Activated CD4-positive, alpha-beta T cell treated with anti-CD3 and anti-CD28 coated beads, Interleukin-2, amount 10 ng/mL, durations not matched to agents 24 days and 14 days (primary cell): ENCODE results near the gene MYLK4. TPM values are rescaled to one million over a fixed set of nuclear protein-coding genes. Genes with fewer than 3 reads are reported as not detected.

ENCODE experiments used
- DNase-seq: peaks from one replicate; pipeline ENCODE4 v3.0.0; 2022
- H3K27ac Mint-ChIP-seq: one replicate; pipeline ENCODE4 v1.8.0; 2022; ENCODE audit warnings: mild to moderate bottlenecking, mixed read lengths
- H3K27me3 Mint-ChIP-seq: one replicate; pipeline ENCODE4 v1.8.0; 2022; ENCODE audit warnings: mixed read lengths
- H3K36me3 Mint-ChIP-seq: one replicate; pipeline ENCODE4 v1.8.0; 2022; ENCODE audit warnings: low read depth, mild to moderate bottlenecking, mixed read lengths
- H3K4me1 Mint-ChIP-seq: one replicate; pipeline ENCODE4 v1.8.0; 2021; ENCODE audit warnings: mixed read lengths
- H3K4me3 Mint-ChIP-seq: one replicate; pipeline ENCODE4 v1.8.0; 2022; ENCODE audit warnings: mild to moderate bottlenecking, moderate library complexity, mixed read lengths
- H3K9me3 Mint-ChIP-seq: one replicate; pipeline ENCODE4 v1.8.0; 2021; ENCODE audit warnings: mixed read lengths
- intact Hi-C: fragments of 100-400 bp; cut with micrococcal nuclease; formaldehyde crosslinking; loops from one replicate; pipeline ENCODE4 v1.15.1; 2023
- total RNA-seq: library from RNA; stranded (reverse); gene quantifications from 2 replicates; pipeline ENCODE4 v1.2.3, GENCODE V29; 2022

Gene MYLK4
- total RNA-seq, 1 donor from 2014 or later = 0.14 TPM

- H3K9me3 Mint-ChIP-seq = no peaks in the 10 kb centered on the region
- intact Hi-C loops = no loop called here
- H3K27ac Mint-ChIP-seq = no peak overlapping the region
- no peaks in the 10 kb centered on the region for H3K4me1 Mint-ChIP-seq
- no peaks in the 10 kb centered on the region for H3K36me3 Mint-ChIP-seq
- H3K4me3 Mint-ChIP-seq = no peak overlapping the region
- DNase-seq = no peak
- H3K27me3 Mint-ChIP-seq = peaks cover 8% of the 10 kb centered on the region
Observed at GRCh38 chr6:2730353-2731107, 20.2 kb downstream of the MYLK4 start.

- H3K27me3 Mint-ChIP-seq = peaks cover 9% of the 10 kb centered on the region
- no peak overlapping the region for H3K4me3 Mint-ChIP-seq
- H3K4me1 Mint-ChIP-seq = no peaks in the 10 kb centered on the region
- intact Hi-C loops = no loop called here
- H3K27ac Mint-ChIP-seq = no peak overlapping the region
- H3K9me3 Mint-ChIP-seq = no peaks in the 10 kb centered on the region
- DNase-seq = no peak
- no peaks in the 10 kb centered on the region for H3K36me3 Mint-ChIP-seq
Observed at GRCh38 chr6:2729921-2730320, 20.8 kb downstream of the MYLK4 start.

GRCh38 chr6:2725999-2726567, 24.6 kb downstream of the MYLK4 start:
- intact Hi-C loops = no loop called here
- Mint-ChIP-seq H3K27ac (no peak overlapping the region), H3K9me3 (peaks cover 3% of the 10 kb centered on the region), H3K4me3 (no peak overlapping the region), H3K27me3 (peaks cover 19% of the 10 kb centered on the region), H3K4me1 (no peaks in the 10 kb centered on the region), H3K36me3 (no peaks in the 10 kb centered on the region)
- no peak for DNase-seq

GRCh38 chr6:2725364-2725988, 25.2 kb downstream of the MYLK4 start:
- H3K36me3 Mint-ChIP-seq = no peaks in the 10 kb centered on the region
- H3K4me1 Mint-ChIP-seq = no peaks in the 10 kb centered on the region
- no peak overlapping the region for H3K4me3 Mint-ChIP-seq

GRCh38 chr6:2721219-2721618, 29.5 kb downstream of the MYLK4 start:
- intact Hi-C loops = no loop called here
- H3K4me3 Mint-ChIP-seq = no peak overlapping the region
- peaks cover 3% of the 10 kb centered on the region for H3K9me3 Mint-ChIP-seq
- no peak overlapping the region for H3K27ac Mint-ChIP-seq
- H3K27me3 Mint-ChIP-seq = peaks cover 15% of the 10 kb centered on the region
- H3K36me3 Mint-ChIP-seq = no peaks in the 10 kb centered on the region
- H3K4me1 Mint-ChIP-seq = no peaks in the 10 kb centered on the region
- DNase-seq = no peak

More at GRCh38 chr6:2725364-2725988, 25.2 kb downstream of the MYLK4 start:
- DNase-seq = no peak
- intact Hi-C loops = no loop called here
- Mint-ChIP-seq H3K27ac (no peak overlapping the region), H3K9me3 (peaks cover 3% of the 10 kb centered on the region), H3K27me3 (peaks cover 19% of the 10 kb centered on the region)

- DNase-seq = no peak
- Mint-ChIP-seq H3K4me3 (no peak overlapping the region), H3K27me3 (peaks cover 9% of the 10 kb centered on the region), H3K9me3 (peaks cover 3% of the 10 kb centered on the region), H3K4me1 (no peaks in the 10 kb centered on the region), H3K27ac (no peak overlapping the region), H3K36me3 (no peaks in the 10 kb centered on the region)
- intact Hi-C loops = no loop called here
Observed at GRCh38 chr6:2719093-2719455, 31.6 kb downstream of the MYLK4 start.

GRCh38 chr6:2718334-2719092, 32.2 kb downstream of the MYLK4 start:
- Mint-ChIP-seq H3K36me3 (no peaks in the 10 kb centered on the region), H3K27me3 (peaks cover 9% of the 10 kb centered on the region), H3K4me1 (no peaks in the 10 kb centered on the region), H3K9me3 (peaks cover 3% of the 10 kb centered on the region), H3K27ac (no peak overlapping the region), H3K4me3 (no peak overlapping the region)
- intact Hi-C loops = no loop called here
- no peak for DNase-seq

GRCh38 chr6:2716936-2717700, 33.6 kb downstream of the MYLK4 start:
- intact Hi-C loops = no loop called here
- Mint-ChIP-seq H3K27me3 (peaks cover 7% of the 10 kb centered on the region), H3K4me3 (no peak overlapping the region), H3K27ac (no peak overlapping the region), H3K36me3 (no peaks in the 10 kb centered on the region), H3K9me3 (peaks cover 3% of the 10 kb centered on the region), H3K4me1 (no peaks in the 10 kb centered on the region)
- no peak for DNase-seq

GRCh38 chr6:2715737-2716136, 35.0 kb downstream of the MYLK4 start:
- H3K9me3 Mint-ChIP-seq = peaks cover 6% of the 10 kb centered on the region
- H3K36me3 Mint-ChIP-seq = no peaks in the 10 kb centered on the region
- intact Hi-C loops = no loop called here
- no peak overlapping the region for H3K27ac Mint-ChIP-seq
- no peak for DNase-seq
- H3K27me3 Mint-ChIP-seq = peaks cover 2% of the 10 kb centered on the region
- H3K4me3 Mint-ChIP-seq = no peak overlapping the region
- no peaks in the 10 kb centered on the region for H3K4me1 Mint-ChIP-seq

- Mint-ChIP-seq H3K4me3 (no peak overlapping the region), H3K27ac (no peak overlapping the region), H3K27me3 (no peaks in the 10 kb centered on the region), H3K36me3 (no peaks in the 10 kb centered on the region), H3K4me1 (no peaks in the 10 kb centered on the region), H3K9me3 (peaks cover 12% of the 10 kb centered on the region)
- intact Hi-C loops = no loop called here
- no peak for DNase-seq
Observed at GRCh38 chr6:2714111-2714895, 36.4 kb downstream of the MYLK4 start.

GRCh38 chr6:2713473-2714110, 37.1 kb downstream of the MYLK4 start:
- Mint-ChIP-seq H3K27me3 (no peaks in the 10 kb centered on the region), H3K4me3 (no peak overlapping the region), H3K9me3 (peaks cover 12% of the 10 kb centered on the region), H3K27ac (no peak overlapping the region), H3K4me1 (no peaks in the 10 kb centered on the region), H3K36me3 (no peaks in the 10 kb centered on the region)
- intact Hi-C loops = no loop called here
- no peak for DNase-seq

- intact Hi-C loops = no loop called here
- peaks cover 12% of the 10 kb centered on the region for H3K9me3 Mint-ChIP-seq
- no peaks in the 10 kb centered on the region for H3K27me3 Mint-ChIP-seq
- no peak overlapping the region for H3K27ac Mint-ChIP-seq
- H3K36me3 Mint-ChIP-seq = no peaks in the 10 kb centered on the region
- no peaks in the 10 kb centered on the region for H3K4me1 Mint-ChIP-seq
- DNase-seq = no peak
- H3K4me3 Mint-ChIP-seq = no peak overlapping the region
Observed at GRCh38 chr6:2712102-2712501, 38.6 kb downstream of the MYLK4 start.
